Fibroblast of pulmonary artery (primary cell): ENCODE measurements around the gene SEC24D.
A peak's percentile ranks its signal among the peaks of the same experiment; 100 is the strongest.

Source experiments
- DNase-seq: peaks from one replicate; pipeline ENCODE4 v3.0.0-alpha.2; 2010; ENCODE audit warnings: low read depth
- H3K4me3 ChIP-seq: replicated peaks from 2 replicates; pipeline ENCODE4 v1.5.1; 2011; ENCODE audit warnings: low read depth, mild to moderate bottlenecking, control low read depth, low read length, moderate library complexity
- TF ChIP-seq, protein P1 (sequence below): IDR thresholded peaks from 2 replicates; pipeline ENCODE4 v1.5.1; 2011; ENCODE audit warnings: mild to moderate bottlenecking, control low read depth, low read length, inconsistent platforms; ENCODE audit errors: missing control alignments

The SEC24D gene

DNA sequence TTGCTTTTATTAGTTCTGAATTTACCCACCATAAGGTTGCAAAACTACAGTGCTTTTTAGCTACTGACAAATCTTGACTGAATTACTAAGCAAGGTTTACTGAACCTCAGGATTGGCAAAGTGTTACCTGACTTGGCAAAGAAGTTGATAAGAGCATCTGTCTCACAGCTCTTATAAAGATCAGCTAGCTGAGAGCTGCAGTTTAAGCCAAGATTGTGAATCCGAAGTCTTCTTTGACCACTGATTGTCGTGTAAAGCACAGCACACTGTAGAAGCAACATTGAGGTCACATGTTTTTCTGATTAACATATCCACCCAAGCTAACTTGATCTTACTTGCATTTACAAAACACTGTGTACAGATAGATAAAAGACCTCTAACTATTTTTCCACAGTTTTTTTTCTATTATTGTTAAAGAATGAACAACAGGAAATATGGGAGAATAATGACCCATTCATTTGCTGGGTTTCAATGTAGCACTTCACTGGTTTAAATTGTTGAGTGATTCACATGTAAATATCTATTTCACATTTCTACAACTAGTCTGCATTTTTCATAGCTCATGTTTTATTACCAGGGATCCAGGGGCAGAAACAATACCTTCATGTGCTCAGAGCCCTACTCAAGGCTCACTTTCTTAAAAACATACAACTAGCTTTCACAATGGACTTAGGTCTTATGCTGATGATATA lies 96.8 kb downstream of the SEC24D start:
- DNase-seq: no peak
- H3K4me3 ChIP-seq: no peak overlapping the region
- TF ChIP-seq, protein P1, sequence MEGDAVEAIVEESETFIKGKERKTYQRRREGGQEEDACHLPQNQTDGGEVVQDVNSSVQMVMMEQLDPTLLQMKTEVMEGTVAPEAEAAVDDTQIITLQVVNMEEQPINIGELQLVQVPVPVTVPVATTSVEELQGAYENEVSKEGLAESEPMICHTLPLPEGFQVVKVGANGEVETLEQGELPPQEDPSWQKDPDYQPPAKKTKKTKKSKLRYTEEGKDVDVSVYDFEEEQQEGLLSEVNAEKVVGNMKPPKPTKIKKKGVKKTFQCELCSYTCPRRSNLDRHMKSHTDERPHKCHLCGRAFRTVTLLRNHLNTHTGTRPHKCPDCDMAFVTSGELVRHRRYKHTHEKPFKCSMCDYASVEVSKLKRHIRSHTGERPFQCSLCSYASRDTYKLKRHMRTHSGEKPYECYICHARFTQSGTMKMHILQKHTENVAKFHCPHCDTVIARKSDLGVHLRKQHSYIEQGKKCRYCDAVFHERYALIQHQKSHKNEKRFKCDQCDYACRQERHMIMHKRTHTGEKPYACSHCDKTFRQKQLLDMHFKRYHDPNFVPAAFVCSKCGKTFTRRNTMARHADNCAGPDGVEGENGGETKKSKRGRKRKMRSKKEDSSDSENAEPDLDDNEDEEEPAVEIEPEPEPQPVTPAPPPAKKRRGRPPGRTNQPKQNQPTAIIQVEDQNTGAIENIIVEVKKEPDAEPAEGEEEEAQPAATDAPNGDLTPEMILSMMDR: no peak

DNA sequence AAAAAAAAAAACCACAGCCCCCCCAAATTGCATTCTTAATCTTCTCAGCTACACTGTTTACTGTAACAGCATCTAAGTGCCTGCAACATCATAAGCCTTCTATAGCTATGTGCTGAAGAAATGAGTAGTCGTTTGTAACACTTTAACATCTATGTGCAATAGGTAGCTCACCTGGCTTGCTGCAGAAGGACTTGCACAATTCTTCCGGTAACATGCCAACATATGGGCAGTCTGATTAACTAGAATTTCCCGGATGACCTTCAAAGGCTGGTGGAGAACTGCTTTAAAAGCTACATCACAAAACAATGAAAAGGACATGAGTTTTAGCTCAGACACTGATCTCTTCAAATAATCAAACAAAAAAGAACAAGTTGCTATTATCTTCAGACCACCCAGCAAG lies 97.8 kb downstream of the SEC24D start:
- no peak for DNase-seq
- no peak overlapping the region for H3K4me3 ChIP-seq
- TF ChIP-seq, protein P1: no peak

DNA sequence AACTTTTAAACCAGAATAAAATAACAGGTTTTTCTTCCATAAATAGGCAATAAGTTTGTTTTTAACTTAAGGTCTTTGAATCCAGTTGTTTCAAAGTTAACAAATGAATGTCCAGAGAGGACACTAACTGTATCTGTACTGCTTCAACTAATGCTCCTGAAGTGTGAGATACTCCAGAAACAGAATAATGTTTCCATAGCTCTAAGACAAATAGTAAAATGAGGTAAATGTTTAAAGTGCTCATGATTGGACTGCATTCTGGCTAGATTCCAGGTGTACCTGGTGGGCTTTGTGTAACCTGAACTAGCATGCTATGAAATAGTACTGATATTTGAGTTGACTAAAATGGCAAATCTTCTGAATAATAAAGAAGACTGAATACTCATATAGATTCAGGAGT lies 99.0 kb downstream of the SEC24D start:
- no peak overlapping the region for H3K4me3 ChIP-seq
- no peak for DNase-seq
- TF ChIP-seq, protein P1: no peak

DNA sequence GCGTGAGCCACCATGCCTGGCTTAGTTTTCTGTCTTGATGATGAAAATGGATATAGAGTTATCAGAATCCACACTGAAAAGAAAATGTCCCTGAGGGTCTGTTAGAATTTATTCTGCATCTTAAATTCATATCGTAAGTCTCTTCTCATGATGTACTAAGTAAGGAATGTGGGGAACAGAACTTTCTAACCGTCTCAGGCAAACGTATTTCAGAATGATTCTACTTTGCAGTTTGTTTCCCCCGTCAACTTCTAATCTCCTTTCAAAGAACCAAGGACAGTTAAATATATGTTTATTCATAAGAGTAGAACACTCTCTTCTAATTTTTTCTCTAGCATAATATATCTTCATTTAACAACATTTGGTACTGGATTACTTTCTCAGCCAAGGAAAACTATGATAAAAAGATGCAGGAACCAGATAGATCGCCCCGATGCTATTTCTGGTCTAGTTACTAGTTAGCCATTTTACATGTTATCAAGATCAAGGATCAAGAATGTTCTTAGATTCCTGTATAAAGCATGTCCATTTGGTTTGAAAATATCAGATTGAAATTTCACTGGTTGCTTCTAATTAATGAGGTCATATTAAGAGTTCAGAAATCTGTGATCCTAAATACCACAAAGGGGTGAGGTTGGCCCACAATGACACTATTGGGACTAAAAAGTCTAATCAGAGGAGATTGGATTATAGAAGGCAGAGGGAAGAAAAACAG lies 101.3 kb downstream of the SEC24D start:
- TF ChIP-seq, protein P1: no peak
- no peak overlapping the region for H3K4me3 ChIP-seq
- no peak for DNase-seq

DNA sequence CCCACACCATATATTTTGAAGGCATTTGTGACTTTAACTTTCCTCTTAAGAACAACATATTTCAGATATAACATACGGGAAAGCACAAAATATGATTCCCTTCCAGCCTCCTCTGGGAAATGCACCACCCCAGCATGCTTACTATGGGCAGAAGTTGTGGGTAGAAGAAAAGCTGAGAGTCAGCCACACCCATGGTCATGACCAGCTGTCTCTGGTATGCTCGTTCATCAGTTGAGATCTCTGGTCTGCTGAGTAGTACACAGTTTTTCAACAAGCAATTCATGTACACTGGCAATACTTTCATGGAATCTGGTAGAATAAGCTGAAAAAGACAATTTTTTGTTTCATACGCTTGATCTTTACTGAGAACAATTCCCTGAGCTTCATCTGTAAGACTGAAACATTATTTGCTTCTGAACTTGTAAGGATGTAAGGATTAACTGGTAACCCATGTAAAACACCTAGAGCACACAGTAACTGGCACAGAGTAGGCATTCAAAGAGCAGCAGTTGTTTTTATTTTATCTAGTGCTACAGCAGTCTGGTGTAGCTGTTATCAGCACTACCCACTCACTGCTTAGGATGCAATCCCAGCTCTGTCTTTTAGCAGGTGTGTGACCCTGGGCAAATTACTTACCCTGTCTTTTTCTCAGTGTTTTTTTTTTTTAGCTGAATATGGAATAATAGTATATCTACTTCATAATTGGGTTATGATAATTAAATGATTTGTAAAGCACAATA lies 103.2 kb downstream of the SEC24D start:
- DNase-seq: peak; percentile 42
- H3K4me3 ChIP-seq: no peak overlapping the region
- TF ChIP-seq, protein P1: no peak

DNA sequence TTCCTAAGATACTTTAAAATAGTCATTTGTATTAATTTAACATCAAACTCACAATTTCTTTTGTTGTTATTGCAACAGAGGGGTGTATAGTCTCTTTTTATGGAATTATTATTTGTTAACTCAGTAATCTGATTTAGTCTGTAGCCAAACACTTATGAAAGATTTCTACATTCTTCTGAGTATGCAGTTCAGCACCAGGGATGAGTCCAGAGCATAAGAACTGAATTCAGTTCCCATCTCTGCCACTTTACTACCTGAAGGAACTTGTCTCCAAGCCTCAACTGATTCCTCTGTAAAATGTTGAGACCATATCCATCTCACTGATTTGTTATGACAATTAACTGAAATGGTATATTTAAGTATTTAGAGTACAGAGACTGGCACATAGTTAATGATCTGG lies 105.2 kb downstream of the SEC24D start:
- TF ChIP-seq, protein P1: no peak
- H3K4me3 ChIP-seq: no peak overlapping the region
- DNase-seq: no peak
